ENCODE results near the gene SLC25A39. TPM values are rescaled to one million over a fixed set of nuclear protein-coding genes. Genes with fewer than 3 reads are reported as not detected.

The SLC25A39 gene
- total and polyA plus RNA-seq, 2 of the 13 experiments (the other 11 are each of a cell fraction or from before 2014, with no cell fraction given), result 144 to 151 TPM

- TF ChIP-seq DZIP1 (CRISPR knock-in tag; IDR thresholded peaks at IDR 0.05) (no peak; the same call in 1 of the 2 replicates), BCL3 (CRISPR knock-in tag; IDR thresholded peaks at IDR 0.05) (0 out of 2 replicates have a peak, but pooled peaks have one; percentile 38), CBFB (CRISPR knock-in tag; IDR thresholded peaks at IDR 0.05) (no peak), REST (IDR thresholded peaks at IDR 0.05; ENCODE audit: borderline replicate concordance in 1 of 2, low read depth in 1 of 2, low read length in 2 of 2) (no peak), ARNT2 (CRISPR knock-in tag; IDR thresholded peaks at IDR 0.05; ENCODE audit: low read depth) (peak; percentile 88; the same call in 1 of the 2 replicates), ZNF569 (CRISPR knock-in tag; IDR thresholded peaks at IDR 0.05; ENCODE audit: borderline replicate concordance) (no peak), POGZ (CRISPR knock-in tag; IDR thresholded peaks at IDR 0.05) (no peak), KLF13 (CRISPR knock-in tag; IDR thresholded peaks at IDR 0.05) (no peak), ZNF788 (CRISPR knock-in tag; IDR thresholded peaks at IDR 0.05; ENCODE audit: borderline replicate concordance) (no peak), ZNF329 (CRISPR knock-in tag; IDR thresholded peaks at IDR 0.05; ENCODE audit: low read depth) (peak; percentile 79), HIVEP1 (CRISPR knock-in tag; IDR thresholded peaks at IDR 0.05) (no peak), NFKBIZ (CRISPR knock-in tag; IDR thresholded peaks at IDR 0.05) (no peak), XRCC5 (optimal IDR thresholded peaks at IDR 0.05; ENCODE audit: low read length) (peak; percentile 34), ZNF710 (CRISPR knock-in tag; IDR thresholded peaks at IDR 0.05; ENCODE audit: borderline replicate concordance) (no peak), ZNF263 (CRISPR knock-in tag; IDR thresholded peaks at IDR 0.05) (0 out of 2 replicates have a peak, but pooled peaks have one; percentile 57)
Observed at GRCh38 chr17:44363613-44364159, 39.1 kb upstream of the SLC25A39 start, which contains the start of gene FAM171A2 (continued).
